NCI-H1694 (cell line): Measurements from ENCODE around the gene HOMER2.
"Not testable (repeated sequence)": the region's sequence is repeated elsewhere in the genome, so short reads cannot be mapped to it uniquely, and the experiment has no call there.

Source experiments
- DNase-seq: peaks from one replicate; lab custom pipeline; 2025; lab: John Stamatoyannopoulos, UW

The HOMER2 gene

DNA sequence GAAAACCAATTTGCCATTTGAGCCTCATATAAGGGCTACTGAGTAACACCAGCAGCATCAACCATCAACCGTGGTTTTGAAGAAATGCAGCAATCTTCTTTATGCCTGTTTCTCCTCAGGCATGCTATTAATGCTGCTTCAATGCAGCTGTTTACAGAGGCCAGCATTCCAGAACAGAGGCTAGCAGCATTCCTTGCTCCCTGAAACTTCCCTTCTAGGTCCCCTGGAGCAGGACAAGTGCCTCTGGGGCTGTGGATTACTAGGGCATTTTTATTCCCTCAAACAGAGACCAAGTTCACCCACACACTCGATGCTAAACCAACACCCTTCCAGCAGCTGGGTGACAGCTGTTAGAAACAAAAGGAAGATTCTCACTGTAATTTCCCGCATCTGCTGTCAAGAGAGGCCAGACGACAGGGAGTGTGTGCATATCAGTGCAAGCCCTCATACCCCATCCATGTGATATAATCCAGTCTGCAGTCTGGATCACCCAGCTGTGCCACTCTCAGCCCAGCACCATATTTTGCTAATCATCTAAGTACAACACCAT, 57.5 kb downstream of the HOMER2 start:
- DNase-seq, result peak; percentile 44

DNA sequence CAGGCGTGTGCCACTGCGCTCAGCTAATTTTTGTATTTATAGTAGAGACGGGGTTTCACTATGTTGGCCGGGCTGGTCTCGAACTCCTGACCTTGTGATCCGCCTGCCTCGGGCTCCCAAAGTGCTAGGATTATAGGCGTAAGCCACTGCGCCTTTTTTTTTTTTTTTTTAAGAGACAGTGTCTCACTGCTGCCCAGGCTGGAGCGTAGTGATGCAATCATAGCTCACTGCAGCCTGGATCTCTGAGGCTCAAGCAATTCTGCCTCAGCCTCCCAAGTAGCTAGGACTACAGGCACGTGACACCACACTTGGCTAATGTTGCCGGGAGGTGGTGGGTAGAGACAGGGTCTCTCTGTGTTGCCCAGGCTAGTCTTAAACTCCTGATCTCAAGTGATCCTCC, 59.0 kb downstream of the HOMER2 start:
- DNase-seq, result not testable (repeated sequence)

DNA sequence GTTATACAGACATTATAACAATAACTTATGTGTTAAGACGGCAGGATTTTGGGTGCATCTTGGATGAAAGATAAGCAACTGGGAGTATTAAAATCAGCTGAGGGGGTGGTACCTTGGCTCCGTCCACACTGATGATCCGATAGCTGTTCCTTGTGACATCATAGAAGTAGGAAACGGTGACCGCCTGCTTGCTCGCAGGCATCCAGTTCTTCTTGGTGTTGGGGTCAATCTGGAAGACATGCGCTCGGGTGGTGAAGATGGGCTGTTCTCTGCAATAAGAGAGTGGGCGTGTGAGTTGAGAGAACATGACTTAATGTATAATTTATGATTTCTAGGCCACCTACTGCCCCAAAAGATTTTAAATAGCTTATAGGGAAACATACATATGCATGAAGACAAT, 59.9 kb downstream of the HOMER2 start:
- DNase-seq, result no peak

DNA sequence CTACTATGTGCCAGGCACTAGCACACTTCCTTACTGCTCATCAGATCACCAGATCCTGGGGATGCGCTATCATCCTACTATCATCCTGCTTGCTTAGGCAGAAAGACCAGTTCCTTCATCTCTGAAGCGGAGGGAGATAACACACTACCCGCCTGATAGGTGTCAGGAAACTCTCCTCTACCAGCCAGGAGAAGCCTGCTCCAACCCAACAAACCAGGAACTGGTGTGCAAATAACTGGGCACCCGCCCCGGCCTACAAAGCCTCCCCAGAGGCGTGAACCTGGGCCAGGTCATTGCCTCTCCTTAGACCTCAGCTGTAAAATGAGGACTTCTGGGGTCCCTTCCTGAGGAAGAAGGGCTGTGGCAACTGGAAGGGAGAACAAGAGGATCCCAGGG, 61.5 kb downstream of the HOMER2 start:
- DNase-seq, result no peak

DNA sequence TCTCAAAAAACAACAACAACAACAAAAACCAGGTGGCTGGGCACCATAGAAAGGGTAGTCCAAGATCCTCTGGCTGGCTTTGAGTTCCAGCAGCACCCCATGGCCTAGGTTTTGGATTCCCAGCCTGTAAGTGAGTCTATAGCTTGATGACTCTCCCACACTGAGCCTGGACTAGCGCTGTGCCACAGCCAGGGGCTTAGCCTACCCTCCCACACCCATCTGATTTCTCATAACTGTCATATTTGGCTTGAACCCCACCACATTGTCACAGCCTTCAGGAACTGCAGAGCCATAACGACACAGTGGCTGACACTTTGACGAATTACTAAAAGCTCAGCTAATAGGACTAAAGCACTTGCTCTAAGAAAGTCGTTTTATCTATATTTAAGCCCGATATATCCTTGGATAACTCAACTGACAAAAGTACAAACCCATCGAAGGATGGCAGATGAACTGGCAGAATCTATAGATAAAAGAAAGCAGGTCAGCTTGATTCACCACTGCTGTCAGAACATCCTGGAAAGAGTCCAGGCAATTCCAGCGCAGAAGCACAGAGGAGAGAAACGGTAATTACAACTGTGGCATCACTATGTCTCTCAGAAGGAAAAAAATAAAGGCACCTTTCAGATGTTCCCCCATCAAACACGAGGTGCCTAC, 62.1 kb downstream of the HOMER2 start:
- DNase-seq, result peak; percentile 16

DNA sequence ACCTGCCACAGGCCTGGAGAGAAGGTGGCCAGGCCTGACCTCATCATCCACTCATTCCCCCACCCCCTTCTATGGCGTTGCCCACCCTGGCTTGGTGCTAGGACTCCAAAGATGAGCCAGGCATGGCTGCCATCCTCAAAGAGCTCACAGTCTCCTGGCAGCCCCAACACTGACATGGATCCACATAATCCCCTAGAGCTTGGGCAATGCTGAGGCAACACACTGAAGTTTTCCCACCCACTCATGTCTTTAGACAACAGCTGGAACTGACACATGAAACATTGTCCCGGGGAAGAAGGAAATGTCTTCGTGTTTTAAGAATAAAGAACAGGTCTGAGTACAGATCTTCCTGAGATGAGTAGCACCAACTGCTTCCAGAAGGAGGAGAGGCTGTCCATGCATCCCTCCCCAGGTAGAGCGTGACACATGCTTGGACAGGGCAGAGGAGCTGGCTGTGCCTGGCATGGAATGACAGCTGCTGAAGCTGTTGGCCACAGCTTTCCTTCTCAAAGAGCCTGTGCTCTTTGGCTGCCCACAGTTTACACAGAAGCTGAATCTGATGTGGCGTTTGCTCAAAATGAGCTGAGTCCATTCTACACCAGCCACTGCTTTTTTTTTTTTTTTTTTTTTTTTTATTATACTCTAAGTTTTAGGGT, 70.1 kb downstream of the HOMER2 start:
- DNase-seq, result no peak

DNA sequence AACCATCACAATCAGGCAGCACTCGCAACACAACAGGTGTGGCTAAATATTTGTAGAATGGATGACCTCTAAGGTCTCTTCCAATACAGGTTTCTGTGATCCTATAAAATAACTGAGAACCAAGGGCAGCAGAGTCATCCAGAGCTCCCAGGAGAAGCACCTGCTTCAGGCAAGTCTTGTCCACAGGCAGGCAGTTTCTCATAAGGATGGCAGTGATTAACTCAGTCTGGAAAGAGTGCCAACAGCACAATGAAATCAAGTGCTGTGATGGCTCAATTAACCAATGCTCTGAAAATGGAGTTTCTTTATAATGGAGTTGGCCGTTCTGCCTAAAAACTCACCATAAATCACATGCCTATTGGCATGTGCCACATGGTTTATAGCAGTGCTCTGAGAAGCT, 70.8 kb downstream of the HOMER2 start:
- DNase-seq, result no peak

DNA sequence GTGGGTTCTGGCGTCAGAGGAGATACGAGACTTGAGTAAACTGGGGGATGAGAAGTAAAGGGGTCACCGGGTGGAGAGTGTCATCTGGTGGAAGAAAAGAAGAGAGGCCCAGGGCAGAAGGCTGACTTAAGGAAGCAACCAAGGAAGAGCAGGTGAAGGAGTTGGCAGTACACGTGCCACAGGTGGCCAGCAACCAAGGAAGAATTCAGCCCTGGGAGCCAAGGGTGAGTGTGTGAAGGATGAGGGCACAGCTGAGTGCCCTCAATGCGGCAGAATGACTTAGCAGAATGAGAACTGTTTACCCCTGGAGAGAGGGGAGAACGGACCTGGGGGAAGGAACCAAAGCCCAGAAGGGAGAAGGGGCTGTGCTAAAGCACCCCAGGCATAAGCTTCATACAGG, 71.8 kb downstream of the HOMER2 start:
- no peak for DNase-seq

DNA sequence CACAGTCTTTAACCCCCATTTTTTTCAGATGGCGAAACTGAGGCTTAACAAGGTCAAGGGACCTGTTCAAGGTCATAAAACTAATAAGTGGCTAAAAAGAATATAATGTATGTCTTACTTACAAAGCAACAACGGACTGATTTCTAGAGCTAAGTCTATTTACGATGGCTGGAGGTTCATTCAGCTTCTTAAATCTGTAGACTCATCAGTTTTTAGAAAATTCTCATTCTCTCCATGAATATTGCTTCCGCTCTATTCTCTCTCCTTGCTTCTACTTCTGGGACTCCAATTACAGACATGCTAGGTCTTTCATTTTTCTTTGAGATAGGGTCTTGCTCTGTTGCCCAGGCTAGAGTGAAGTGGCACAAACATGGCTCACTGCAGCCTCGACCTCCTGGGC, 74.2 kb downstream of the HOMER2 start:
- no peak for DNase-seq

DNA sequence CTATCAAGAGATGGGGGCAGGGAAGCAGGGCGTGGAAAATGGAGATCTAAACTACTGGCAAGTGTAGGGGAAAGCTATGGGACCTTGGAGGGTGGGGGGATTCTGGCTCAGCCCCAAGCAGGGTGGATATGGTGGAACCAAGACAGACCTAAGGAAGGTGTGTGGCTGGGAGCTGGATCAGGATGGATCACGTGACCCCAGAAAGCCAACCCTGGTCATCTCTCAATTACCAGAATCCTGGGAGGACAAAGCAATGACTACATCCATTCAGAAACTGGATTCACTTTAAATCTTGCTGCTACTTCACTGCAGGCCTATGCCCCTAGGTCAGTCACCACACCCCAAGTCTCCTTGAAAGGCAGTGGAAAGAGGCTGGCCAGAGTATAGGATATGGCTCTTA, 74.7 kb downstream of the HOMER2 start:
- DNase-seq, result no peak

DNA sequence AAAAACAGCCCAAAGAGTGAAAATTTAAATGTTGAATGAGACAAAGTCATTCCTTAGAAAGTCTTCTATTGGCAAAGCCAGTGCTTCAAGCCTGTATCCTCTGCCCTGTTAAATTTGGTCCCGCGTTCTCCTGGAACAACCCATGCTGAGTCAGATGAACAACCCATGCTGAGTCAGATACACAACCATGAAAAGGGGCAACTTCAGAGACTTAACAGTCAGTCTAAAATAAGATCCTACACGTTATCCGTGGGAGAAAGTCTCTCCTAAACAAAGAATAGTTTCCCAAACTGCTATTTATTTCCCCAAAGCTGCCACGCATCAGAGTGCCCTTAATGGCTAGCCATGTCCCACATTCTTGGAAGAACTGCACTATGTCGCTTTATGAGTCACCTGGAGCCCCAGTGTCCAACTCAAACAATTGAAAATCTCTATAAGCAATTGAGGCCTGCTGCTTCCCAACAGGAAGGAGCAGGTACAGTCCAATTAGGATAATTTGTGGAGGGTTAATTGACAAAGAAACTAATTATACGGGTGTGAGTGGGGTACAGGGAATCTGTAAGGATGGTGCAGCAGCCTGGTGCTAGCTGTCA, 77.0 kb downstream of the HOMER2 start:
- DNase-seq, result no peak

DNA sequence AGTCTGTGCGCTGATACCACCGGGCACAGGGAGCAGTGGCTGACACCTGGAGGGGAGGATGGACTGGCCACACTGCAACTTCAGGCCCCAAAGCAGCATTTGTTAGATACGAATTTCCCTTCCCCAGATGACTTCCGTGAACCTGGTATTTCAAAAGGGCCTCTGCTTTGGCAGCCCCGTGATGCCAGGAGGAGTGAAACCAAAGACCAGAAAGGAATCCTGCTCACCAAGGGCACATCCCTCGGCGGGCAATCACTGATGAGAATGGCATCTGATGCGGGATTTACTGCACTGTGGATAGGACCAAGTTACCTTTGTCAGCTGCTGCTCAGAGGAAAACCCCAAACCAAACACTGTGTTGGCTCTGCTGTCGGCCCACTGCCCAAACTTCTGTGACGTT, 77.6 kb downstream of the HOMER2 start:
- no peak for DNase-seq

DNA sequence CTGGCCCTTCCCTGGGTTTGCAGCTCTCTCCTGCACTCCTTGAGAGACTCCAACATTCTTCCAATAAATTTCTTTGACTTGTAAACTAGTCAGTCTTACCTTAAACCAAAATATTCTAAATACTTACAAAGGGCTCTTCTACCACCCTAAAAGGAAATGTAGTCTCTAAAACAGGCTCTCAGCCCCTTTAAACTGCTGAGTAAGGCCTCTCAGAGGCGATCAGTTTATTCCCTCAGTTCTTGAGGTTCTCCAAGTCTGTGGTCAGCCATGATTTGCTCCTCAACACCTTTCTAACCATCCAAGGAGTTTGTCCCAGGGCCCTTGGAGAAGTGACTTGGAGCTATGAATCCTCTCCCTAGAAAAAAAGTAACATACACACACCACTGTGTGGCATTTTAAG, 78.3 kb downstream of the HOMER2 start:
- DNase-seq, result no peak

DNA sequence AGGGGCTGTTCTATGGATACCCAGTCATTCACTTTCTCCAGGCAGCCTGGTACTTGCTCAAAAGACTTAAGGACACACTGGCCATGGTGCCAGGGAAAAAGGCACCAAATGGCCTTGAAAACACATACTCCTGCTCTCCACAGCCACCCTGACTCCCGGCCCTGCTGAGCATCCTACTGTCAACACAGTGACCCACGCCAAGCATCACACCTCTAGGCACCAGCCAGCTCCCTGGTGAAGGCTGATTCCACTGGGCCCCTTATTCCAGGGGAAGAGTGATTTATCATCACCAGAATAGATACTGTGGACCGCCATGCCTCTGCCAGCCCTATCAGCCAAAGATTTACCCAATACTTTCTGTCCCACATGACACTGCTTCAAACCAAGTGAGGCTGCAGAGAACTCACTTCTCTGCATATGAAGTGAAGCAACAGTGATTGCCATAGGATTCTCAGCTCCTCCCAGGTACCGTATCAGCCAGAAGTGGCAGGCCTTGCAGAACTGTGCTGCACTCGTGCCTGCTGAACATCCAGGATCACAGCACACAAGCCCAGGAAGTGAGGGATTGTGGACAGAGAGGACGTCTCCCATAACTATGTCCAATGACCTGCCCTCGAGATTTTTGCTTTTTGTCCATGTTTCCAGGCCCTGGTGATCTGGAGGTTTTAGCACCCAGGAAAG, 79.4 kb downstream of the HOMER2 start:
- no peak for DNase-seq

DNA sequence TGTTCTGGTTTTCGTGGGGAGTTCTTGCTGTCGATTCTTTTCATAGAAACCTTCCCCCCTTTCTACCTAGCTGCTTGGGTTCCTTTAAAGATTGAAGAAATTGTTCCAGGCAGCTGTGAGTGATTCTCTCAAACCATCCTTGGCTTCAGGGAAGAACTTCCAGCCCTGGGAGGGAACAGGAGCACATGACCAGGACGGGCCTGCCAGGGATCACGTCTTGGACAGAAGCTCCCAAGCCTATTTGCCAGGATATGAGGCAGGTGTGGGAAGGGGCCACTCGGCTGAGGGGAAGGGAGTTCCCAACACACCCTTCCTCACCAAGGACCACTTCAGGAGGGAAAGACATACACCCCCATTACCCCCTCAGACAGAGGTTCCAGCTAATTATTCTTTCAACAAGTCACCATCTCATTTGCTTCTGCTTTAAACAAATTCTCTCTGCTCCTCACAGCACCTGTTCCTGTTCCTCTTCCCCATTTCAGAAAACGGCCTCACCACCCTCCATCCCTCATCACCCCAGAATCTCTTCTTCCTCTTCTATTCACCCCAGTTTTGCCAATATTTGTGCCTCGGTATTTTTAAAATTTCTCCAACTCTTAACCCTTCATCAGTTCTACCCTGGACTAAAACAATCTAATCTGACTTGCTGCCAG, 80.6 kb downstream of the HOMER2 start:
- no peak for DNase-seq

DNA sequence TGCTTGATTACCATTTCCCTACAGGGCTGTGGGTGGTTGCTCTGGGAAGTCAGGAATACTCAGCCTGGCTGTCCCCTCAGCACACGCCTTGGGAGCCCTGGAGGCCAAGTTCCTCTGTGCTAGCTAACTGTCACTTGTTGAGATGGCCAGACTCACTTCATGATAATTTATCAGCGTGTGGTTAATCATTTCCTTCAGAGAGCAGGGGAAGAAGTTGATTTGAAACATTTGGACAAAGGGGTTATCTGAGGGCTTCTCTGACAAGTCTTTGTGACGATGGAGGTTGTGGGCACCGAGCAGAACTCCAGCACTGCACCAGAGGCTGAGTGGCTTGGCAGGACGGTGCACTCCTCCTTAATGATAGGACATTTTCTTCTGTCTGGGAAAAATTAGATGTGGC, 81.2 kb downstream of the HOMER2 start:
- DNase-seq, result no peak

DNA sequence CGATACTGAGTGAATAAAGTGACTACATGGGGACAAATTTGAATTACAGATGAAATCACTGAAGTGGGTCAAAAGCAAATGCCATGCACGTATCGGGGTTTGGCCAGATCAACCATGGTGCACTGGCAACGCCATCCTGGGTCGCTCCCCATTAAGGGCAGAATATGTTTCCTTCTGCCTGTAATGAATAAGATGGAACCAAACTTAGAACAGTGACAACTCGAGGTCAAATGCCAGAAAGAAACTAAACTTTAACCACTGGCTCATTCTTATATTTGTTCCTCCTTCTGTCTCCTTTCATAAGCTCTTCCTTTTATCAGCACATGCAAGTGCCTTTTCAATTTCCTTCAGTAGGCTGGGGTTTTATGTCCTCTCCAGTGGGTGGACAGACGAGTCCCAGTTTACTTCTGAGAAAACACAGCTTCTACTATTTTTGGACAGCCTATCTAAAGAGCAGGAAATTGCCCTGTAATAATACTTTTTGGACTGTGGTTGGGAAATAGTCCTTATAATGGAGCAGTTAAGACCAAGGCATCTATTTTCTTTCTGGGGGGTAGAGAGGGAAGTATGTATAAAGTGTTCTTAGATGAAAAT, 81.7 kb downstream of the HOMER2 start:
- no peak for DNase-seq

DNA sequence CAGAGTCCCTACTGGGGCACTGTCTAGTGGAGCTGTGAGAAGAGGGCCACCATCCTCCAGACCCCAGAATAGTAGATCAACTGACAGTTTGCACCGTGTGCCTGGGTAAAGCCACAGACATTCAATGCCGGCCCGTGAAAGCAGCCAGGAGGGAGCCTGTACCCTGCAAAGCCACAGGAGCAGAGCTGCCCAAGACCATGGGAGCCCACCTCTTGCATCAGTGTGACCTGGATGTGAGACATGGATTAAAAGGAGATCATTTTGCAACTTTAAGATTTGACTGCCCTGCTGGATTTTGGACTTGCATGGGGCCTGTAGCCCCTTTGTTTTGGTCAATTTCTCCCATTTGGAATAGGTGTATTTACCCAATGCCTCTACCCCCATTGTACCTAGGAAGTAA, 86.5 kb downstream of the HOMER2 start:
- not testable (repeated sequence) for DNase-seq

DNA sequence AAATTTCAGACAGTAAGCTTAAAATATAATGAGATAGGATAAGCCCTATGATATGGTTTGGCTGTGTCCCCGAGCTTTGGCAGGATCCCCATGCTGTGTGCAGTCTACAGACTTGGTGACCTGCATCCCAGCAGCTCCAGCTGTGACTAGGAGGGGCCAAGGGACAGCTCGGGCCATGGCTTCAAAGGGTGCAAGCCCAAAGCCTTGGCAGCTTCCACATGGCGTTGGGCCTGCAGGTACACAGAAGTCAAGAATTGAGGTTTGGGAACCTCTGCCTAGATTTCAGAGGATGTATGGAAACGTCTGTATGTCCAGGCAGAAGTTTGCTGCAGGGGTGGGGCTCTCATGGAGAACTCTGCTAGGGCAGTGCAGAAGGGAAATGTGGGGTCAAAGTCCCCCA, 86.9 kb downstream of the HOMER2 start:
- DNase-seq, result not testable (repeated sequence)

DNA sequence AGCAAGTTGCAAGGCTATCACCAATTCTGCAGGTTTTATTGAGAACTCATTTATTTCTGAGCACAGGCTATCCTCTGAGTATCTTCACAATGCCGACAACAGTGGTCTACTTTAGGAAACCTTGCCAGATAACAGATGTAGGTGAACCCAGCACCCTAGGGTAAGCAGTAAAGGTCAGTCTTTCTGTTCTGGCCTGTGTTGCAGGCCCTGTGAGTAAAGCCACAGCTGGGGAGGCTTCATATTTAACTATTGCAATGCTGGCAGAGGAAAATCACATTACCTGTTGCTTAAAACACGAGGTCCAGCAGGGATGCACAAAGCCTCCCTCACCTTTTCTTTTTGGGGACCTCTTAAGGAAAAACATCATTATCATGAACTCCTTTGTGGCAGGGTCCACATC, 87.6 kb downstream of the HOMER2 start:
- no peak for DNase-seq

DNA sequence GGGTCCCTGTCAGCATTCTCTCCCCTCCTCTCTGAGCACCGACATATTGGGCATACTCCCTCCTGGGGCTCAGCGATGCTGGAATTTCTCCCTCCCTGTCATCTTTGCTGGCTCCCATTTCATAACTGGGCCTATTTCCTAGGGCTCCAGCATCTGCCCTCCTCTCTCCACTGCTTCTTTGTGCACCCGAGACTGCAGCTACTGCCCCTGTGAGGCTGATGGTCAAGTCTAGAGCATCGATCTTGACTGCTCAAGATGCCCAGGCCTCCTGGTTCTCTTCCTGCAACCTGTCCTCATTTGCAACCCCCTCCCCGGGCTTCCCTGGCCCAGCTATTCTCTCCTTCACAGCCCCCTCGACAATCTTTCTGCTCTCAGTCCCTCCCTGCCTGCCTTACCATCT, 89.6 kb downstream of the HOMER2 start:
- no peak for DNase-seq

DNA sequence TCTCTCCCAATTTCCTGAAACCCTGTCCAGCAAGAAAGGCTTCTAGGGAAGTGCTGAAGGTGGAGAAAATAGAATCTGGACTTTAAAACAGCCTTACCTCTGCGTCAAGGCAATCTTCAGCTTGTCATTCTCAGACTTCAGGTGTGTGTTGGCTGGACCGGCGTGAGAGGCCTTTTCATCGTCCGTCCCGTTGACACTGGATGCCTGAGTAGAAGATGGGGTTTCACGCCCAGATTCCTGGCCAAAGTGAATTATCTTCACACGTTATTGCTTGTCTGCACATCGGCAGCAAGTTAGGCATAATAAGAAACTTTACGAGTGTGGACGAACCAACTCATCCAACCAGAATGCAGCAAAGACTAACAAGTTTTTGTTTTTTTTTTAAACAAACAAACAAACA, 93.6 kb downstream of the HOMER2 start:
- DNase-seq, result no peak
